ENCODE measurements around the gene MARVELD2. TPM values are rescaled to one million over a fixed set of nuclear protein-coding genes. Genes with fewer than 3 reads are reported as not detected.
A peak's percentile ranks its signal among the peaks of the same experiment; 100 is the strongest.

The MARVELD2 gene
- total and polyA plus RNA-seq, 2 of the 13 experiments (the other 11 are each of a cell fraction or from before 2014, with no cell fraction given), result 11.1 to 15.4 TPM

DNA sequence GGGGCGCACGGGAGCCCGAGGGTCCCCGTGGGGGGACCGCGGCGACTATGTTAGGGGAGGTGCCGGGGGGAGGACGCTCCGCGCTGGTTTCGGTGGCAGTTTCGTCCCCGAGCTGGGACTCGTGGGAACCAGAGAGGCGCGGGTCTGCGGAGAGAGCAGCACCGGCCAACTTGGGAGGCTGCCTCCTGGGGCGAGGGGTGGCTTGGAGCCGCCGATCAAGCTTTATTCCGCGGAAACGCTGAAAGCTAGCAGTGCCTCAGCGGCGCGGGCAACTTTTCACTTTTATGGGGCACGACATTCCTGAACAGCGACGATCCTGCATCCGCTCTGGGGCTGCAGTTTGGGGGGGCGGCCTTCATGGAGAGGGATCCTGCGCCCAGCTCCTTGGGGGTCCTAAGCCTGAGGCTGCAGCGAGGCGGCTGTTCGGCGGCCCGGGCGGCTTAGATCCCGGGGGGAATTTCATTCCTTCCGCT, 78.0 kb downstream of the MARVELD2 start (continued):
- TF ChIP-seq CREB3 (CRISPR knock-in tag; IDR thresholded peaks at IDR 0.05) (no peak), STAT5B (CRISPR knock-in tag; IDR thresholded peaks at IDR 0.05) (no peak), SRSF1 (optimal IDR thresholded peaks at IDR 0.05; ENCODE audit: low read depth, low read length) (peak; percentile 69), ZNF879 (CRISPR knock-in tag; IDR thresholded peaks at IDR 0.05) (peak; percentile 71; the same call in 1 of the 2 replicates), ZNF562 (CRISPR knock-in tag; IDR thresholded peaks at IDR 0.05; ENCODE audit: borderline replicate concordance) (no peak), ZNF652 (CRISPR knock-in tag; IDR thresholded peaks at IDR 0.05; ENCODE audit: borderline replicate concordance, low read depth) (no peak), GLMP (CRISPR knock-in tag; IDR thresholded peaks at IDR 0.05; ENCODE audit: borderline replicate concordance) (no peak), GABPB1 (CRISPR knock-in tag; IDR thresholded peaks at IDR 0.05) (no peak), ZNF207 (IDR thresholded peaks at IDR 0.05; ENCODE audit: borderline replicate concordance) (no peak)
- TF ChIP-seq, protein P1, sequence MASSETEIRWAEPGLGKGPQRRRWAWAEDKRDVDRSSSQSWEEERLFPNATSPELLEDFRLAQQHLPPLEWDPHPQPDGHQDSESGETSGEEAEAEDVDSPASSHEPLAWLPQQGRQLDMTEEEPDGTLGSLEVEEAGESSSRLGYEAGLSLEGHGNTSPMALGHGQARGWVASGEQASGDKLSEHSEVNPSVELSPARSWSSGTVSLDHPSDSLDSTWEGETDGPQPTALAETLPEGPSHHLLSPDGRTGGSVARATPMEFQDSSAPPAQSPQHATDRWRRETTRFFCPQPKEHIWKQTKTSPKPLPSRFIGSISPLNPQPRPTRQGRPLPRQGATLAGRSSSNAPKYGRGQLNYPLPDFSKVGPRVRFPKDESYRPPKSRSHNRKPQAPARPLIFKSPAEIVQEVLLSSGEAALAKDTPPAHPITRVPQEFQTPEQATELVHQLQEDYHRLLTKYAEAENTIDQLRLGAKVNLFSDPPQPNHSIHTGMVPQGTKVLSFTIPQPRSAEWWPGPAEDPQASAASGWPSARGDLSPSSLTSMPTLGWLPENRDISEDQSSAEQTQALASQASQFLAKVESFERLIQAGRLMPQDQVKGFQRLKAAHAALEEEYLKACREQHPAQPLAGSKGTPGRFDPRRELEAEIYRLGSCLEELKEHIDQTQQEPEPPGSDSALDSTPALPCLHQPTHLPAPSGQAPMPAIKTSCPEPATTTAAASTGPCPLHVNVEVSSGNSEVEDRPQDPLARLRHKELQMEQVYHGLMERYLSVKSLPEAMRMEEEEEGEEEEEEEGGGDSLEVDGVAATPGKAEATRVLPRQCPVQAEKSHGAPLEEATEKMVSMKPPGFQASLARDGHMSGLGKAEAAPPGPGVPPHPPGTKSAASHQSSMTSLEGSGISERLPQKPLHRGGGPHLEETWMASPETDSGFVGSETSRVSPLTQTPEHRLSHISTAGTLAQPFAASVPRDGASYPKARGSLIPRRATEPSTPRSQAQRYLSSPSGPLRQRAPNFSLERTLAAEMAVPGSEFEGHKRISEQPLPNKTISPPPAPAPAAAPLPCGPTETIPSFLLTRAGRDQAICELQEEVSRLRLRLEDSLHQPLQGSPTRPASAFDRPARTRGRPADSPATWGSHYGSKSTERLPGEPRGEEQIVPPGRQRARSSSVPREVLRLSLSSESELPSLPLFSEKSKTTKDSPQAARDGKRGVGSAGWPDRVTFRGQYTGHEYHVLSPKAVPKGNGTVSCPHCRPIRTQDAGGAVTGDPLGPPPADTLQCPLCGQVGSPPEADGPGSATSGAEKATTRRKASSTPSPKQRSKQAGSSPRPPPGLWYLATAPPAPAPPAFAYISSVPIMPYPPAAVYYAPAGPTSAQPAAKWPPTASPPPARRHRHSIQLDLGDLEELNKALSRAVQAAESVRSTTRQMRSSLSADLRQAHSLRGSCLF (CRISPR knock-in tag; IDR thresholded peaks at IDR 0.05; ENCODE audit: borderline replicate concordance), result no peak
- TF ChIP-seq, protein P2, sequence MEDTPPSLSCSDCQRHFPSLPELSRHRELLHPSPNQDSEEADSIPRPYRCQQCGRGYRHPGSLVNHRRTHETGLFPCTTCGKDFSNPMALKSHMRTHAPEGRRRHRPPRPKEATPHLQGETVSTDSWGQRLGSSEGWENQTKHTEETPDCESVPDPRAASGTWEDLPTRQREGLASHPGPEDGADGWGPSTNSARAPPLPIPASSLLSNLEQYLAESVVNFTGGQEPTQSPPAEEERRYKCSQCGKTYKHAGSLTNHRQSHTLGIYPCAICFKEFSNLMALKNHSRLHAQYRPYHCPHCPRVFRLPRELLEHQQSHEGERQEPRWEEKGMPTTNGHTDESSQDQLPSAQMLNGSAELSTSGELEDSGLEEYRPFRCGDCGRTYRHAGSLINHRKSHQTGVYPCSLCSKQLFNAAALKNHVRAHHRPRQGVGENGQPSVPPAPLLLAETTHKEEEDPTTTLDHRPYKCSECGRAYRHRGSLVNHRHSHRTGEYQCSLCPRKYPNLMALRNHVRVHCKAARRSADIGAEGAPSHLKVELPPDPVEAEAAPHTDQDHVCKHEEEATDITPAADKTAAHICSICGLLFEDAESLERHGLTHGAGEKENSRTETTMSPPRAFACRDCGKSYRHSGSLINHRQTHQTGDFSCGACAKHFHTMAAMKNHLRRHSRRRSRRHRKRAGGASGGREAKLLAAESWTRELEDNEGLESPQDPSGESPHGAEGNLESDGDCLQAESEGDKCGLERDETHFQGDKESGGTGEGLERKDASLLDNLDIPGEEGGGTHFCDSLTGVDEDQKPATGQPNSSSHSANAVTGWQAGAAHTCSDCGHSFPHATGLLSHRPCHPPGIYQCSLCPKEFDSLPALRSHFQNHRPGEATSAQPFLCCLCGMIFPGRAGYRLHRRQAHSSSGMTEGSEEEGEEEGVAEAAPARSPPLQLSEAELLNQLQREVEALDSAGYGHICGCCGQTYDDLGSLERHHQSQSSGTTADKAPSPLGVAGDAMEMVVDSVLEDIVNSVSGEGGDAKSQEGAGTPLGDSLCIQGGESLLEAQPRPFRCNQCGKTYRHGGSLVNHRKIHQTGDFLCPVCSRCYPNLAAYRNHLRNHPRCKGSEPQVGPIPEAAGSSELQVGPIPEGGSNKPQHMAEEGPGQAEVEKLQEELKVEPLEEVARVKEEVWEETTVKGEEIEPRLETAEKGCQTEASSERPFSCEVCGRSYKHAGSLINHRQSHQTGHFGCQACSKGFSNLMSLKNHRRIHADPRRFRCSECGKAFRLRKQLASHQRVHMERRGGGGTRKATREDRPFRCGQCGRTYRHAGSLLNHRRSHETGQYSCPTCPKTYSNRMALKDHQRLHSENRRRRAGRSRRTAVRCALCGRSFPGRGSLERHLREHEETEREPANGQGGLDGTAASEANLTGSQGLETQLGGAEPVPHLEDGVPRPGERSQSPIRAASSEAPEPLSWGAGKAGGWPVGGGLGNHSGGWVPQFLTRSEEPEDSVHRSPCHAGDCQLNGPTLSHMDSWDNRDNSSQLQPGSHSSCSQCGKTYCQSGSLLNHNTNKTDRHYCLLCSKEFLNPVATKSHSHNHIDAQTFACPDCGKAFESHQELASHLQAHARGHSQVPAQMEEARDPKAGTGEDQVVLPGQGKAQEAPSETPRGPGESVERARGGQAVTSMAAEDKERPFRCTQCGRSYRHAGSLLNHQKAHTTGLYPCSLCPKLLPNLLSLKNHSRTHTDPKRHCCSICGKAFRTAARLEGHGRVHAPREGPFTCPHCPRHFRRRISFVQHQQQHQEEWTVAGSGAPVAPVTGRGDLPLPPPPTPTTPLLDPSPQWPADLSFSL (CRISPR knock-in tag; IDR thresholded peaks at IDR 0.05), result no peak
- TF ChIP-seq, protein P3, sequence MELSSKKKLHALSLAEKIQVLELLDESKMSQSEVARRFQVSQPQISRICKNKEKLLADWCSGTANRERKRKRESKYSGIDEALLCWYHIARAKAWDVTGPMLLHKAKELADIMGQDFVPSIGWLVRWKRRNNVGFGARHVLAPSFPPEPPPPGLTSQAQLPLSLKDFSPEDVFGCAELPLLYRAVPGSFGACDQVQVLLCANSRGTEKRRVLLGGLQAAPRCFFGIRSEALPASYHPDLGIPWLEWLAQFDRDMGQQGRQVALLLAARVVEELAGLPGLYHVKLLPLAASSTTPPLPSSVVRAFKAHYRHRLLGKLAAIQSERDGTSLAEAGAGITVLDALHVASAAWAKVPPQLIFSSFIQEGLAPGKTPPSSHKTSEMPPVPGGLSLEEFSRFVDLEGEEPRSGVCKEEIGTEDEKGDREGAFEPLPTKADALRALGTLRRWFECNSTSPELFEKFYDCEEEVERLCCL (CRISPR knock-in tag; IDR thresholded peaks at IDR 0.05; ENCODE audit: borderline replicate concordance), result no peak

All from HepG2 (cell line).